Activated naive CD8-positive, alpha-beta T cell treated with anti-CD3 and anti-CD28 coated beads, Interleukin-2, amount 50 U/mL, for 16 hours (primary cell): Measurements from ENCODE around the gene PSMG3.
"Not testable (repeated sequence)": the region's sequence is repeated elsewhere in the genome, so short reads cannot be mapped to it uniquely, and the experiment has no call there.

Source experiments
- DNase-seq: peaks from one replicate; pipeline ENCODE4 v3.0.0-alpha.2; 2020; ENCODE audit warnings: low read depth, low spot score

Gene PSMG3

GRCh38 chr7:1534330-1535099 lies 35.3 kb downstream of the PSMG3 start:
- DNase-seq, result no peak

DNA sequence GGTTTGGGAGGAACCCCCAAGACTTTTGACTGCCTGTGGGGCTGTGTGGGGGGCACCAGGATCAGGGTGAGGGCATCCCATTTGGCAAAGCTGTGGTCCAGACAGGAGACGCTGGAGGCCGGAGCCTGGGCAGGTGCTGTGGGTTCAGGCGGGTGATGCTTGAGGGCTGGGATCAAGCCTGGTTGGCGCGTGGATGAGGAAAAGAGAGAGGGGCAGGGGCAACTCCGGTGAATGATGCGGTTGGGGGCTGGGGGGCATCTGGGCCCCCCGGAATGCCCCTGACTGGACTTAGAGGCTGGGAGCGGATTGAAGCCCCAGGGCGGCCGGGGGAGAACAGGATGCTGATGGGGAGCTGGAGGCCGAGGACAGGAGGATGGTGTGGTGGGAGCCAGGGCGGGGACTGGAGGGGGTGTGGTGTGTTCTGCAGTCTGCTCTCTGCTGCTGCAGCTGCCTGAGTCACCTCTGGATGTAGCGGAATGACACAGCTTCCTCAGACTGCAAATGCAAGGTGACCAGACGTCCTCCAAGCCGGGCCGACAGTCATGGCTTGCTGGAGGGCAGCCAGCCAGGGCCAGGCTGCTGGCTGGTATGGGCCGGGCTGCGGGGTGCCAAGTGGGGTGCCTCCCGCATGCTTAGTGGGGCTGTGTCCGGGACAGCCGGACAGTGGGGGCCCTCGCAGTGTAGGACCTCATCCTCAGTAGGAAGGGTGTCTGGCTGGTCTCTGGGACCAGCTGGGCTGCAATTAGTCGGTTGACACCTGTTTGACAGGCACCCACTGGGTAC lies 36.1 kb downstream of the PSMG3 start:
- DNase-seq, result no peak

- DNase-seq, result no peak
Measured at GRCh38 chr7:1533255-1533546, 36.6 kb downstream of the PSMG3 start.

- no peak for DNase-seq
Measured at GRCh38 chr7:1532456-1533254, 37.2 kb downstream of the PSMG3 start.

DNA sequence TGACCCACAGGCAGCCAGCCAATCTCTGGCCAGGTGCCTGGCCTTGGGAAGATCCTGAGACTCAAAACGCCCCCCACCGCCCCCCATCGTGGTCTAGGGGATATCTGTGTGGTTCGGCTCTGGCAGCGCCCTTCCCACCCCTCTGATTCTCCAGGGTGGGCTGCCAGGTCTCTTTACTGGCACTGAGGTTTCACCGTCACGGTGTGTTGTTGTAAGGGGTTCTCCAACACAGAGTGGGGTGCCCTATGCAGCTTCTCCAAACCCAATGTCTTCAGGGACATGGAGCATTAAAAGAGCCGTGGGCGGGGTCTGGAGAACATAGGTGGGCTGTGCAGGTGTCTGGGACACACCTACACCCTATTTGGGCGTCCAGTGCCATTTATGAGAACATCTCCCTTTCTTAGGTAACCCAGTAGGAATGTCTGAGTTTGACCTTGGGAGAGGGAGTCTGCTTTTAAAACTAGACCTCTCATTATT lies 37.8 kb downstream of the PSMG3 start:
- DNase-seq, result no peak

DNA sequence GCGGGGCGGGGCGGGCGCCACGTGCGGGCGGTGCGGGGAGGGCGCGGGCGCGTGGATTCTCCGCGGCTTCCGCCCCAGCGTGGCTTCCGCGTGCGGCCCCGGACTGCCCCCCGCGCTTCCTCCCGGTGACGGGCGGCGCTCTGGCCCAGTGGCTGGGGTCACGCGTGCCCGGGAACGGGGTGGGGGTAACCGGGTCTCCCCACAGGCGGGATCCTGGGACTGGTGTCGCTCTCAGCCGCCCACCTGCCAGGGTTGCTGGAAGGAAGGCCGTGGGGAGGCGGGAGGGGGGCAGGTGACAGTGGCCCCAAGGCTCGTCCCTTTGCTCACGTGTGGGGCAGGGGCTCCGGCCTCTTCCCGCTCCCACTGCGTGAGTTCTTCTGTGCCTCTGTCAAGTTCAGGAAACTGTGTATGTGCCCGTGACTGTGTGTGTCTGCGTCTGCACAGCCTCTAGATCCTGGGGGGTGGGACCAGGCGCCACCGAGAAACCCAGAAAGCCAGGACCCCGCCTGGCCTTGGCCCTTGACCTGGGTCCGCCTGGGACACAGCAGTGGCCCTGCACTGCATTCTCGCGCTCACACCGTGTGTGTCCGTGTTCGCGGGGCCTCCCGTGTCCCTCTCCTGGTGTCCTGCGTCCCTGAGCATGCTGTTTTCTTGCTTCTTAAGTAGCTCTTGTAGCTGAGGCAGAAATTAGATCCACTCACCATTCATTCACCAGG lies 38.4 kb downstream of the PSMG3 start:
- no peak for DNase-seq

- no peak for DNase-seq
Measured at GRCh38 chr7:1530946-1531262, 38.9 kb downstream of the PSMG3 start.

DNA sequence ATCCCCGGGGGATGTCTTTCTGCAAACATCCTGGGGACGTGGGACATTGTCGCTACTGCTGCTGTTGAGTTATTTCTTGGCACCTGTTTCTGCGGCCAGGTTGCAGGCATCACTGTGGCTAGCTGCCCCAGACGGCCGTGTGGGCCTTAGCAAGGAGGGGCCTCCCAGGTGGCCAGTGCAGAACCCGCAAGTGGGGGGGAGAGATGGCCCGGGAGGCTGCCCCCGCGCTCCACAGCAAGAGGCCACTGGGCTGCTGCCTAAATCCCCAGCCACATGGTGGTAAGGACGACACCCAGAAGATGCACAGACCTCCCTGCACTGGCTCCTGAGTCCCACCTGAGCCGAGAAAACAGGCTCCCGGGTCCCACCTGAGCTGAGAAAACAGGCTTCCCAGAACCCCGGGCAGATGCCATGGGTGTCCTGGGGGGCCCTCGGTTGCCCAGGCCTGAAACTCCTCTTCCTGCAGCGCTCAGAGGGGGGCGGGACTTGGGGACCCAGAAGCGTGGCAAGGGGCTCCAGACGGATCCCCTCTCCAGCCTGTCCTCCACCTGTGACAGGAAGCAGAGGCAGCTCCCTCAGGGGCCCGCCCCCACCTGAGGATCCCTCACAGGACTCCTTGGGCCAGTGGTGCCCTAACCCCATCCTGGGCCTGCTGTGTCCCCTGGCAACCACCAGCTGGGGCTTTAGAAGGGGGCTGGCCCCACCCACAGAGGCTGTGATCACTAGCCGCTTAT lies 40.3 kb downstream of the PSMG3 start:
- no peak for DNase-seq

GRCh38 chr7:1526271-1526754 lies 43.5 kb downstream of the PSMG3 start:
- no peak for DNase-seq

DNA sequence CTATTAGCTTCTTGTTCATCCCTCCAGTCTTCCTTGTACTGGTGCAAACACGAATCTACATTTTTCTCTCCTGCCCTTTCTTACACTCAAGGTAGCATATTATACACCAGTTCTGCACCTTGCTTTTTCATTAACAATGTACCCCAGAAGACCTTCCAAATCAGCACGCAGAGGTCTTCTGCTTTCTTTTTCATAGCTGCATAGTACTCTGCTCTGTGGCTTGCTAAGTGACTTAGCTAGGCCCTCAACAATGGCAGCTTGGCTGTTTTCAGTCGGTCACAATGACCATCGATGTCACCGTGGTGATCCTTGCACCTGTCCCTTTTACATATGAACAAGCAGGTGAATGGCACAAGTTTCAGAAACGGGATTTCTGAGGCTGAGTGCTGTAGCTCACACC lies 44.4 kb downstream of the PSMG3 start:
- DNase-seq, result no peak

DNA sequence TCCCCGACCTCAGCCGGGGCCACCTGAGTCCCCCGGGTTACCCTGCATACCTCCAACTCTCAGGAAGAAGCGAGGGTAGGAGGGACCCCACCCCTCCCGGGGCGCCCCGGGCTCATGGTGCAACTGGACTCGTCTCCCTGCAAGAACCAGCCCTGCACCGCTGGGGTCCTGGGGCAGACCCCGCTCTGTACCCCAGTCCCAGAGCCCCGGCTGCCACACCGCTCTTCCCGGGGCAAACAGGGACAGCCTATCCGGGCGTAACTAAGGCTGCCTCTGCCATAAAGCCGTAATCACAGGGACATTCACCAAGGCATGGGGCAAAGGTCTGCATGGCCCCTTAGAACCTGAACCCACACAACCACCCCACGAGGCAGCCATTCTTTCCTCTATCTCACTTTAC lies 46.0 kb downstream of the PSMG3 start:
- DNase-seq, result no peak

GRCh38 chr7:1523208-1523607 lies 46.6 kb downstream of the PSMG3 start:
- DNase-seq, result no peak

DNA sequence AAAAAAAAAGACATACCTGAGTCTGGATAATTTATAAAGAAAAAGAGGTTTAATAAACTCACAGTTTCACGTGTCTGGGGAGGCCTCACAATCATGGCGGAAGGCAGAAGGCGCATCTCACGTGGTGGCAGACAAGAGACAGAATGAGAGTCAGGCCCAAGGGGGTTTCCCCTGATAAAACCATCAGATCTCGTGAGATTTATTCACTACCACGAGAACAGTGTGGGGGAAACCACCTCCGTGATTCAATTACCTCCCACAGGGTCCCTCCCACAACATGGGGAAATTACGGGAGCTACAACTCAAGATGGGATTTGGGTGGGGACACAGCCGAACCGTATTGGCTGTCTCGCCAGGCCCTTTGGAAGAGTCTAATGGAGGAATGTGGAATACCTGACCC lies 48.4 kb downstream of the PSMG3 start:
- no peak for DNase-seq

DNA sequence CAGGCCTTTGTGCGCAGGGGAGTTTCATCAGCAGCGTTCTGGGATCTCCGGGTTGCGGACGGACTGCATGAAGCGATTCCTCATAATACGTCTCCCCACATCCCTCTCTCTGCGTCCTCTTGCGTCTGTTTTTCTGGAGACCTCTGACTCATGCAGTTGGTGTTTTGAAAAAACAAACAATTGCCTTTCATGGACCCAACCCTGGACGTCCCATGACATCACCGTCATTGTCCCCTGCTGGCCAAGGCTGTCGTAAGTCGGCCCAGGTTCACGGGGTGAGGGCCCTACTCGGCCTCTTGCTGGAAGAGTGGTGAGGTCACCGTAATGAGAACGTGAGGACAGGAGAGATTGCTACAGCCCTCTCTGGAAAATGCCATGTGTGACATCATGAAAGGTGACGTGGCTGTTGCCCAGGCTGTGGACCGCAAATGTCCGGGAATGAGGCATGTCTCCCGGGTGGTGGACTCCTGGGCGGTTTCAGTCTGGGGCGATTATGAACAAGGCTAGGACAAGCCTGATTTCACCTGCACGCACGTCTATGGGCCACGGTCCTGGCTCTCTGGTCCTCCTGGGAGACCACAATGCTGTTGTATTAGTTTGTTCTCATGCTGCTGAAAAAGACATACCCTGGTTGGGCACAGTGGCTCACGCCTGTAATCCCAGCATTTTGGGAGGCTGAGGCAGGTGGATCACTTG lies 49.1 kb downstream of the PSMG3 start:
- no peak for DNase-seq

DNA sequence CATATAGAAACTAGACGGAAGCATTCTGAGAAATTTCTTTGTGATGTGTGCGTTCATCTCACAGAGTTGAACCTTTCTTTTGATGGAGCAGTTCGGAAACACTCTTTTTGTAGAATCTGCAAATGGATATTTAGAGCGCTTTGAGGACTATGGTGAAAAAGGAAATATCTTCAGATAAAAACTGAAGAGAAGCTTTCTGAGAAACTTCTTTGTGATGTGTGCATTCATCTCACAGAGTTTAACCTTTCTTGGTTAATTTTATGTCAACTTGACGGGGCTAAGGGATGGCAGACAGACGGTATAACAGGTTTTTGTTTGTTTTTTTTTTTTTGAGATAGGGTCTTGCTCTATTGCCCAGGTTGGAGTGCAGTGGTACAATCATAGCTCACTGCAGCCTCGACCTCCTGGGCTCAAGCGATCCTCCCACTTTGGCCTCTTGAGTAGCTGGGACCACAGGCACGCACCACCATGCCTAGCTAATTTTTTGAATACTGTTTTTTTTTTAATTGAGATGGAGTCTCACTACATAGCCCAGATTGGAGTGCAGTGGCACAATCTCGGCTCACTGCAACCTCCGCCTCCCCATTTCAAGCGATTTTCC lies 50.4 kb downstream of the PSMG3 start:
- not testable (repeated sequence) for DNase-seq
